CD4-positive, alpha-beta memory T cell (primary cell): ENCODE data around the gene KRTAP5-8. TPM values are rescaled to one million over a fixed set of nuclear protein-coding genes. Genes with fewer than 3 reads are reported as not detected.

Experiments
- CTCF ChIA-PET: fragments of 350-600 bp; sonication (Branson Sonifier 250); formaldehyde crosslinking; loops from one replicate; lab custom pipeline; 2021; ENCODE audit warnings: inconsistent platforms; ENCODE audit not compliant: partially characterized antibody; lab: Charles Lee
- POLR2A ChIA-PET: fragments of 350-600 bp; sonication (Branson Sonifier 250); formaldehyde crosslinking; loops from one replicate; lab custom pipeline; 2021; ENCODE audit not compliant: partially characterized antibody; lab: Charles Lee
- DNase-seq, 5 donors: peaks; one replicate each; pipeline versions ENCODE4 v3.0.0 to v3.0.0-alpha.2; 2020 to 2022; ENCODE audit warnings: mixed read lengths in 1 of 5
- H3K27ac ChIP-seq: one replicate; pipeline ENCODE4 v1.7.0; 2013; ENCODE audit warnings: low read depth, low read length
- H3K27me3 ChIP-seq: 2 replicates; pipeline ENCODE4 v1.7.0; 2013; ENCODE audit warnings: mild to moderate bottlenecking, low read length, moderate library complexity; ENCODE audit not compliant: insufficient read depth
- H3K36me3 ChIP-seq: 2 replicates; pipeline ENCODE4 v1.7.0; 2013; ENCODE audit warnings: mild to moderate bottlenecking, low read length, moderate library complexity; ENCODE audit not compliant: insufficient read depth
- H3K4me1 ChIP-seq: 2 replicates; pipeline ENCODE4 v1.7.0; 2013; ENCODE audit warnings: mild to moderate bottlenecking, low read length, moderate library complexity; ENCODE audit not compliant: insufficient read depth
- H3K4me3 ChIP-seq, 2 donors: one replicate each; pipeline ENCODE4 v1.7.0; 2013; ENCODE audit warnings: low read length in 2 of 2, mild to moderate bottlenecking in 1 of 2
- H3K9me3 ChIP-seq, 2 donors: one replicate each; pipeline ENCODE4 v1.7.0; 2013; ENCODE audit warnings: low read length in 2 of 2, control low read depth in 1 of 2; ENCODE audit not compliant: control insufficient read depth in 1 of 2
- H3K27ac Mint-ChIP-seq, 7 donors: one replicate each; pipeline ENCODE4 v1.8.0; 2020 to 2021; ENCODE audit warnings: mixed read lengths in 7 of 7, mild to moderate bottlenecking in 6 of 7, inconsistent platforms in 3 of 7, moderate library complexity in 3 of 7
- H3K27me3 Mint-ChIP-seq, 2 donors: one replicate each; pipeline ENCODE4 v1.8.0; 2020 to 2021; ENCODE audit warnings: mixed read lengths in 2 of 2
- H3K36me3 Mint-ChIP-seq, 2 donors: one replicate each; pipeline ENCODE4 v1.8.0; 2020 to 2021; ENCODE audit warnings: mixed read lengths in 2 of 2, inconsistent platforms in 1 of 2, mild to moderate bottlenecking in 1 of 2
- H3K4me1 Mint-ChIP-seq, 4 donors: one replicate each; pipeline ENCODE4 v1.8.0; 2020 to 2021; ENCODE audit warnings: mixed read lengths in 4 of 4, mild to moderate bottlenecking in 1 of 4
- H3K4me3 Mint-ChIP-seq, 8 donors: one replicate each; pipeline ENCODE4 v1.8.0; 2020 to 2021; ENCODE audit warnings: mixed read lengths in 8 of 8, mild to moderate bottlenecking in 7 of 8, moderate library complexity in 6 of 8, inconsistent platforms in 3 of 8
- H3K9me3 Mint-ChIP-seq, 8 donors: one replicate each; pipeline ENCODE4 v1.8.0; 2020 to 2021; ENCODE audit warnings: mixed read lengths in 8 of 8, mild to moderate bottlenecking in 5 of 8, inconsistent platforms in 3 of 8, moderate library complexity in 1 of 8
- intact Hi-C: fragments of 100-400 bp; cut with micrococcal nuclease; formaldehyde crosslinking; loops from one replicate; pipeline ENCODE4 v1.15.1; 2023
- polyA plus RNA-seq, 2 donors: library from polyadenylated mRNA; unstranded; fragments of 300-500 nt; fragmentation: Illumina TruSeq; gene quantifications; one replicate each; pipeline ENCODE4 v1.2.3, GENCODE V29; 2021
- total RNA-seq, 2 experiments: library from RNA; stranded (reverse); gene quantifications; one replicate each; pipeline ENCODE4 v1.2.3, GENCODE V29; 2021

The KRTAP5-8 gene
- total and polyA plus RNA-seq, 4 experiments from 2014 or later: not detected

DNA sequence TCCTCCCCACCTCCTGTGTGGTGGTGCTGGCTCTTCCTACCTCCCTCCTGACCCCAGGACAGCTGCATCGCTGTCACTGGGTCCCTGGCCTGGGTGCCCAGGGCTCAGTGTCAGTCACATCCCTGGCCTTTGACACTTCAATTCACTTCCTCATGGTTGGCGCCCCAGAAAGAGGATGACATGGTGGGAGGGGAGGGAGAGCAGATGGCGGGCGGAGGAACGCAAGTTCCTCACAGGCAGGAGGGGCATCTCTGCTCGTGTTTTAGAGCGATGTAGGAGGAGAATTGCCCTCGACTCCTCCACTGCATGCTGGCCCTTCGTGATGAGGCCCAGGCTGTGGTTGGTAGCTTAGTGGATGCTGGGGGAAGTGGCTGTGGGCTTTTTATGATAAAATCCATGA lies 45.9 kb upstream of the KRTAP5-8 start:
- H3K27ac ChIP-seq: no peak overlapping the region
- H3K36me3 Mint-ChIP-seq: peaks cover 74 to 77% of the 10 kb centered on the region in 2 donors
- no peaks in the 10 kb centered on the region for H3K9me3 Mint-ChIP-seq
- intact Hi-C loops: no loop called here
- no peaks in the 10 kb centered on the region for H3K4me1 ChIP-seq
- H3K4me1 Mint-ChIP-seq: peaks cover 0 to 9% (median 6%) of the 10 kb centered on the region in 4 donors
- ChIA-PET POLR2A (no interaction called here), CTCF (no interaction called here)
- no peak overlapping the region for H3K27ac Mint-ChIP-seq
- H3K27me3 Mint-ChIP-seq: no peaks in the 10 kb centered on the region
- DNase-seq: no peak
- peaks cover 34% of the 10 kb centered on the region for H3K36me3 ChIP-seq
- H3K9me3 ChIP-seq: no peaks in the 10 kb centered on the region
- H3K4me3 ChIP-seq: no peak overlapping the region
- no peaks in the 10 kb centered on the region for H3K27me3 ChIP-seq
- H3K4me3 Mint-ChIP-seq: no peak overlapping the region

DNA sequence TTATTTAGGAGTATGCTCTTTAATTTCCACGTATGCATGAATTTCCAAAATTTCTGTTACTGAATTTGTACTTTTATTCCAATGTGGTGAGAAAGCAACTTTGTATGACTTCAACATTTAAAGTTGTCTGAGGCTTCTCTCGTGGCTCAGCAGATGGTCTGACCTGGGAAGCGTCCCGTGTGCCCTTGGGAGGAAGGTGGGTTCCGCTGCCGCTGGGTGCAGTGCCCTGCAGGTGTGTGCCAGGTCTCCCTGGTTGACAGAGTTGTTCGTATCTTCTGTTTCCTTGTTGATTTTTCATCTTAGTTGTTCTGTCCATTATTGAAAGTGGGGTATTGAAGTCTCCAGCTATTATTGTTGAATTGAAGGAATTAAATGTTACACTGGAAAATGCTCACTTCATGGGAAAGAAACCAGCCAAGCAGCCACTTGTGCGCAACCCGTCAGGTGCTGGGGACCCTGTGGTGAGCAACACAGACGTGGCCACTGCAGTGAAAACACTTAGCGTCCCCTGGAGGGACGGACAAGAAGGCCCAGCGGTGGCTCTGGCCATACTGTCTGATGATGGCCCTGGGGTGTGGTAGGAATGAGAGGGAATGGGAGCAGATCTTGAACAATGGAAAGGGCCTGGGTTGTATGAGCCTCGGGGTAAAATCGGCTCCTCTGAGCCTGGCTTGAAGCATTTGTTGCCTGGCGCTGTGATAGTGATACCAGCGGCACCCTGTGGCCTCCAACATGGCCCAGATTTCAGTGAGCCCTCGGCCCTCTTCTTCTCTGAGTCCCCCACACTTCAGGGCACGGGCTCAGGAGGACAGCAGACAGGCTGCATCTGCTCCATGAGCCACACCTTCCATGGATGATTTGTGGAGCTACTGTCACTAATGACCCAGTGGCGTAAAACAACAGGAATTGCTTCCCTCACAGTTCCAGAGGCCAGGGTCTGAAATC lies 42.3 kb upstream of the KRTAP5-8 start:
- Histone ChIP-seq H3K4me3 (no peak overlapping the region), H3K36me3 (peaks cover 66% of the 10 kb centered on the region), H3K9me3 (no peaks in the 10 kb centered on the region), H3K27me3 (no peaks in the 10 kb centered on the region), H3K4me1 (no peaks in the 10 kb centered on the region), H3K27ac (no peak overlapping the region)
- H3K27me3 Mint-ChIP-seq: no peaks in the 10 kb centered on the region
- no peak for DNase-seq
- intact Hi-C loops: no loop called here
- H3K36me3 Mint-ChIP-seq: peaks cover 84 to 85% of the 10 kb centered on the region in 2 donors
- H3K4me3 Mint-ChIP-seq: no peak overlapping the region
- peaks cover 0 to 1% (median 0%) of the 10 kb centered on the region in 4 donors for H3K4me1 Mint-ChIP-seq
- ChIA-PET POLR2A (no interaction called here), CTCF (no interaction called here)
- H3K27ac Mint-ChIP-seq: peak overlapping the region in 1 of 7 donors; percentile 38
- no peaks in the 10 kb centered on the region for H3K9me3 Mint-ChIP-seq

DNA sequence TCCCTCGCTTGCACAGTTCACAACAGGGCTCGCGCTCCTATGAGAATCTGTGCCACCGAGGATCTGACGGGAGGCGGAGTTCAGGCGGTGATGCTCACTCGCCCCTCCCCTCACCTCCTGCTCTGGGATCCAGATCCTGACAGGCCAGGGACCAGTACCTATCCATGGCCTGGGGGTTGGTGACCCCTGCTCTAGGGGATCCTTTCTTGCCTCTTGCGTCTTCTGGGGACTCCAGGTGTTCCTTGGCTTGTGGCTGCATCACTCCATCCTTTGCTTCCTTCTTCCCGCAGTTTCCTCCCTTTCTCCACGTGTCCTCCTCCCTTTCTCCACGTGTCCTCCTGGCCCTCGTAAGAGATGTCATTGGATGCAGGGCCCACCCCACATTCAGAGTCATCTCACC lies 41.4 kb upstream of the KRTAP5-8 start:
- no peaks in the 10 kb centered on the region for H3K4me1 ChIP-seq
- intact Hi-C loops: no loop called here
- no peak for DNase-seq
- no peaks in the 10 kb centered on the region for H3K27me3 Mint-ChIP-seq
- H3K9me3 ChIP-seq: no peaks in the 10 kb centered on the region
- peaks cover 83% of the 10 kb centered on the region in 2 donors for H3K36me3 Mint-ChIP-seq
- H3K9me3 Mint-ChIP-seq: no peaks in the 10 kb centered on the region
- no peak overlapping the region for H3K27ac ChIP-seq
- H3K27ac Mint-ChIP-seq: no peak overlapping the region
- no peak overlapping the region for H3K4me3 ChIP-seq
- H3K27me3 ChIP-seq: no peaks in the 10 kb centered on the region
- H3K4me3 Mint-ChIP-seq: no peak overlapping the region
- CTCF ChIA-PET: no interaction called here
- POLR2A ChIA-PET: no interaction called here
- H3K4me1 Mint-ChIP-seq: peaks cover 0 to 1% (median 0%) of the 10 kb centered on the region in 4 donors
- peaks cover 69% of the 10 kb centered on the region for H3K36me3 ChIP-seq

DNA sequence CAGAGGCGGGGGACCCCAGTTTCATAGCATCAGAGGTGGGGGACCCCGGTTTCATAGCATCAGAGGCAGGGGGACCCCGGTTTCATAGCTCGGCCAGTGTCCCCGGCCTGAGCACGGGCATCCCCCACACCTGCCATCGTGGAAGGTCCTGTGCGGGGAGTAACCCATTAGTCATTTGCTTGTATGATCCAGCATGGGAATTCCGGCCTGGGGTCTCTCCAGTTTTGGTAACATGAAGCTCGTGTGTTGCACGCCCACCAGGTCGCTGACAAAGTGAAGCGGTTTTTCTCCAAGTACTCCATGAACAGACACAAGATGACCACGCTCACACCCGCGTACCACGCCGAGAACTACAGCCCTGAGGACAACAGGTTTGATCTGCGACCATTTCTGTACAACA lies 39.7 kb upstream of the KRTAP5-8 start:
- H3K27ac ChIP-seq: no peak overlapping the region
- peaks cover 76% of the 10 kb centered on the region for H3K36me3 ChIP-seq
- DNase-seq: no peak
- H3K36me3 Mint-ChIP-seq: peaks cover 68 to 77% of the 10 kb centered on the region in 2 donors
- H3K9me3 Mint-ChIP-seq: no peaks in the 10 kb centered on the region
- no peak overlapping the region for H3K4me3 Mint-ChIP-seq
- no peaks in the 10 kb centered on the region for H3K27me3 ChIP-seq
- H3K4me1 Mint-ChIP-seq: peaks cover 0 to 1% (median 0%) of the 10 kb centered on the region in 4 donors
- H3K9me3 ChIP-seq: no peaks in the 10 kb centered on the region
- H3K4me1 ChIP-seq: no peaks in the 10 kb centered on the region
- no peaks in the 10 kb centered on the region for H3K27me3 Mint-ChIP-seq
- POLR2A ChIA-PET: no interaction called here
- intact Hi-C loops: no loop called here
- CTCF ChIA-PET: no interaction called here
- H3K4me3 ChIP-seq: no peak overlapping the region
- H3K27ac Mint-ChIP-seq: no peak overlapping the region

DNA sequence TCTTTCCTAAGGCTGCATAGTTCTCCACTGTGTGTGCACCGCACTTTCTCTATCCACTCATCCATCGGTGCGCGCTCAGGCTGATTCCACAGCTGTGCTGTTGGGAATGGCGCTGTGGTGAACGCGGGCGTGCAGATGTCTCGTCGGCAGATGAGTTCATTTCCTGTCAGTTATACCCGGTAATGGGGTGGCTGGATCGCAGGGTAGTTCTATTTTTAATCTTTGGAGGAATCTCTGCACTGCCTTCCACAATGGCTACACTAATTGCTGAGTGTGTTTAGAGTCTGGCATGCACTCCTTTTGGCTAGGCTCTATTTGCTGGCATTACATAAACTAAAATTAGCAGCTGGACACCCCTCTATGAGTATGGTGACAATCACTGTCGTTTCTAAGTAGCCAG lies 38.7 kb upstream of the KRTAP5-8 start:
- H3K27me3 Mint-ChIP-seq: no peaks in the 10 kb centered on the region
- intact Hi-C loops: no loop called here
- H3K4me1 ChIP-seq: no peaks in the 10 kb centered on the region
- H3K4me3 ChIP-seq: no peak overlapping the region
- H3K4me1 Mint-ChIP-seq: peaks cover 0 to 1% (median 0%) of the 10 kb centered on the region in 4 donors
- peaks cover 73 to 82% of the 10 kb centered on the region in 2 donors for H3K36me3 Mint-ChIP-seq
- H3K36me3 ChIP-seq: peaks cover 80% of the 10 kb centered on the region
- no peaks in the 10 kb centered on the region for H3K9me3 ChIP-seq
- no peak overlapping the region for H3K27ac ChIP-seq
- no peak overlapping the region for H3K27ac Mint-ChIP-seq
- ChIA-PET POLR2A (no interaction called here), CTCF (no interaction called here)
- no peaks in the 10 kb centered on the region for H3K27me3 ChIP-seq
- H3K9me3 Mint-ChIP-seq: no peaks in the 10 kb centered on the region
- no peak overlapping the region for H3K4me3 Mint-ChIP-seq
- no peak for DNase-seq

DNA sequence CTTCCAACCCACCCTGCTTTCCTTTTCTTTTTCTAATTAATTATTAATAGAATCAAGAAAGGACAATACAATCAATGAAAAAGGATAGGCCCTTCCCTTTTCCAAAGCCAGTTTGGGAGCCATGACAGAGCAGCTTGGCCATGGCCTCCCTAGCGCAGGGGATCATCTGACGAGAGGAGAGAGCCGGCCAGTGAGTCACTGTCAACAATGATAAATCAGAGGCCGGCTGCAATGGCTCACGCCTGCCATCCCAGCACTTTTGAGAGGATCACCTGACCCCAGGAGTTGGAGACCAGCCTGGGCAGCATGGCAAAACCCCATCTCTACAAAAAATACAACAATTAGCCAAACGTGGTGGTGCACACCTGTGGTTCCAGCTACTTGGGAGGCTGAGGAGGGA lies 38.3 kb upstream of the KRTAP5-8 start:
- no peak for DNase-seq
- Mint-ChIP-seq H3K4me3 (no peak overlapping the region), H3K27ac (no peak overlapping the region), H3K9me3 (peaks cover 0 to 1% (median 0%) of the 10 kb centered on the region in 8 donors), H3K27me3 (no peaks in the 10 kb centered on the region), H3K36me3 (peaks cover 71 to 84% of the 10 kb centered on the region in 2 donors), H3K4me1 (no peaks in the 10 kb centered on the region)
- no peaks in the 10 kb centered on the region for H3K9me3 ChIP-seq
- H3K4me3 ChIP-seq: no peak overlapping the region
- H3K27me3 ChIP-seq: no peaks in the 10 kb centered on the region
- no peaks in the 10 kb centered on the region for H3K4me1 ChIP-seq
- no peak overlapping the region for H3K27ac ChIP-seq
- intact Hi-C loops: no loop called here
- ChIA-PET POLR2A (no interaction called here), CTCF (no interaction called here)
- peaks cover 77% of the 10 kb centered on the region for H3K36me3 ChIP-seq

DNA sequence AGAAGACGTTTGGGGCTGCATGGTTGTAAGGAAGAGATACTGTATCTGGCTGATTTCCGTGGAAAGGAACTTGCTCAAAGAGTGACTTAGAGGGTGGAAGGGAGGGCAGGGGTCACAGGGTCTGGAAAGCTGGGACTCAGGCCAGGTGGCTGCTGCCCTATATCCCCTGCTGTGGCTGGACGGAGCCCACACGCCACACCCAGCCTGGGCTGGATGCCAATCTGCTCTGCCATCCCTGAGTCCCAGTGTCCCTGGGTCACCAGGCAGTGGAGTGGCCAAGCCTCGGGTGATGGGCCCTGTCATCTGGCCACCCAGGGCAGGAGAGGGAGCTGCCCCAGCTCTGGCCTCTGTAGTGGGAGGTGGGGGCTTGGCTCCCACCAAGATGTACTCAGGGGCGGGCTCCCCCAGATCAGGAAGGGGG lies 37.2 kb upstream of the KRTAP5-8 start:
- Mint-ChIP-seq H3K27ac (peak overlapping the region in 1 of 7 donors; percentile 36), H3K9me3 (peaks cover 0 to 12% (median 6%) of the 10 kb centered on the region in 8 donors), H3K36me3 (peaks cover 69 to 85% of the 10 kb centered on the region in 2 donors), H3K4me1 (no peaks in the 10 kb centered on the region), H3K27me3 (no peaks in the 10 kb centered on the region), H3K4me3 (no peak overlapping the region)
- Histone ChIP-seq H3K27me3 (no peaks in the 10 kb centered on the region), H3K9me3 (no peaks in the 10 kb centered on the region), H3K4me3 (no peak overlapping the region), H3K27ac (no peak overlapping the region), H3K36me3 (peaks cover 69% of the 10 kb centered on the region), H3K4me1 (no peaks in the 10 kb centered on the region)
- intact Hi-C loops: no loop called here
- no peak for DNase-seq
- ChIA-PET POLR2A (no interaction called here), CTCF (no interaction called here)
